GM19452 (cell line): ENCODE measurements around the gene ZNF8.
A peak's percentile ranks its signal among the peaks of the same experiment; 100 is the strongest.
"Not testable (repeated sequence)": the region's sequence is repeated elsewhere in the genome, so short reads cannot be mapped to it uniquely, and the experiment has no call there.

Source experiments
- ATAC-seq: cut with Tn5 transposase; IDR thresholded peaks from one replicate; pipeline ENCODE4 v1.9.1; 2021; ENCODE audit not compliant: unreplicated experiment

The ZNF8 gene

DNA sequence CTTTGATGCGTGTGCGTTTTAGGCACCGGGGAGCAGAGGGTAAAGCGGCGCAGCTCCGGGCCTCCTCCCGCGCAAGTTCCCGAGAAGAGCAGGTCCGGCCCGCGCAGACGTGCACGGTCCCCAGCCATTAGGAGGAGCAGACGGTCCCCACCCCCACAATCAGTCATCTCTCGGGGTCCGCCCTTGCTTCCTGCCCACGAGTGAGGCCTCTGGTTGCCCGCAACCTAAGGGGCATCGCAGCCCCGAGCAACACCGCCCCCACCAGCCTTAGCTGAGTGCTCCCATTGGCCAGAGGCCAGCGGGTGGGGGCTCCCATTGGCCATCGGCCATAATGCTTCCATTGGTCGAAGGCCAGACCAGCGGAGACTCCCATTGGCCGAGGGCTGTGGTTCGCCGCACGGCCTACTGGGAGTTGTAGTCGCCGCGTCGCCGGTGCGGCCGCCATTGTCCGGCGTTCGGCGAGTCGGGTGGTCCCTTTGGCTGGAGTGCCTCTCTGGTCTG lies at the start of gene ZNF8:
TSS of gene ZNF8 (plus strand) at position 415 of the 501 bp plus-strand sequence. CDS start 127 bp downstream, outside the sequence.
- peak; percentile 97 for ATAC-seq

- no peak for ATAC-seq
Measured at GRCh38 chr19:58229255-58229639, 49.5 kb upstream of the ZNF8 start.

DNA sequence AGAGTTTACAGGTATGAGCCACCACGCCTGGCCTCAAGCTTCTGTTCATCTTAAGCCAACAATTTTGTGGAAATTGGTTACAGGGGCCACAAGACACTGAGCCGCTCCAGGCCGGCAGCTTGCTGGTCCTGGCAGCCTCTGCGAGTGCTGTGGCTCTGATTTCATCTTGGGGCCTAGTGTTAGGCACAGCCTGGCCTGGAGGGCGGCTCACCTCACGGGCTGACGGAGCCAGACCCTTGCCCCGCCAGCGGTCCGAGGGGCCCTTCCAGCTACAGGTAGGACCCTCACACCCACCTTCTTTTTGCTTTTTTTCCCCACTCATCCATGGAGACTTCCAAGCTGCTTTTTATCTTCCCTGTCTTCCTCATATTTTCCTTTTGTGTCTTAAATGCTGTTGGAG lies 41.4 kb upstream of the ZNF8 start:
- no peak for ATAC-seq

GRCh38 chr19:58243351-58243750 lies 35.4 kb upstream of the ZNF8 start:
- ATAC-seq: no peak

- ATAC-seq: no peak
Measured at GRCh38 chr19:58248886-58249285, 29.9 kb upstream of the ZNF8 start.

- no peak for ATAC-seq
Measured at GRCh38 chr19:58252102-58252685, 26.6 kb upstream of the ZNF8 start.

- ATAC-seq: not testable (repeated sequence)
Measured at GRCh38 chr19:58258259-58258658, 20.5 kb upstream of the ZNF8 start.

DNA sequence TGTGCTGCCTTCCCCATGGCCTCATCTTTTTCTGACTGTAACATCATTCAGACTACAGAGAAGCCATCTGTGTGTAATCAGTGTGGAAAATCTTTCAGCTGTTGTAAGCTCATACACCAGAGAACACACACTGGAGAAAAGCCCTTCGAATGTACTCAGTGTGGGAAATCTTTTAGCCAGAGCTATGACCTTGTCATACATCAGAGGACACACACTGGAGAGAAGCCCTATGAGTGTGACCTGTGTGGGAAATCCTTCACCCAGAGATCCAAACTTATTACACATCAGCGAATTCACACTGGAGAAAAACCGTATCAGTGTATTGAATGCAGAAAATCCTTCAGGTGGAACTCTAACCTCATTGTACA lies 17.2 kb upstream of the ZNF8 start:
- ATAC-seq: no peak

DNA sequence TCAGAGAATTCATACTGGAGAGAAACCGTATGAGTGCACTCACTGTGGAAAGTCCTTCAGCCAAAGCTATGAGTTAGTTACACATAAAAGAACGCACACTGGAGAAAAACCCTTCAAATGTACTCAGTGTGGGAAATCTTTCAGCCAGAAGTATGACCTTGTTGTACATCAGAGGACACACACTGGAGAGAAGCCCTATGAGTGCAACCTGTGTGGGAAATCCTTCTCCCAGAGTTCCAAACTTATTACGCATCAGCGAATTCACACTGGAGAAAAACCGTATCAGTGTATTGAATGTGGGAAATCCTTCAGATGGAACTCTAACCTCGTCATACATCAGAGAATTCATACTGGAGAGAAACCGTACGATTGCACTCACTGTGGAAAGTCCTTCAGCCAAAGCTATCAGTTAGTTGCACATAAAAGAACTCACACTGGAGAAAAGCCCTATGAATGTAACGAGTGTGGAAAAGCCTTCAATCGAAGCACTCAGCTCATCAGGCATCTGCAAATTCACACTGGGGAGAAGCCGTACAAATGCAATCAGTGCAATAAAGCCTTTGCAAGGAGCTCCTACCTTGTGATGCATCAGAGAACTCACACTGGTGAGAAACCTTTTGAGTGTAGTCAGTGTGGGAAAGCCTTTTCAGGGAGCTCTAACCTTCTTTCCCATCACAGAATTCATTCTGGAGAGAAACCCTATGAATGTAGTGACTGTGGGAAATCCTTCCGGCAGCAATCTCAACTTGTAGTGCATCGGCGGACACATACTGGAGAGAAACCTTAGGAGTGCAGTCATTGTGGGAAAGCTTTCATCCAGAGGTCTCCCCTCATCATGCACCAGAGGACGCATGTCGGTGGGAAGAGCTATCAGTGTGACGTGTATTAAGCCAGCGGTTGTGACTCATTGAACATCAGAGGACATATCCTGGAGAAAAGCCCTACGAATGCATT lies 16.5 kb upstream of the ZNF8 start:
- no peak for ATAC-seq

DNA sequence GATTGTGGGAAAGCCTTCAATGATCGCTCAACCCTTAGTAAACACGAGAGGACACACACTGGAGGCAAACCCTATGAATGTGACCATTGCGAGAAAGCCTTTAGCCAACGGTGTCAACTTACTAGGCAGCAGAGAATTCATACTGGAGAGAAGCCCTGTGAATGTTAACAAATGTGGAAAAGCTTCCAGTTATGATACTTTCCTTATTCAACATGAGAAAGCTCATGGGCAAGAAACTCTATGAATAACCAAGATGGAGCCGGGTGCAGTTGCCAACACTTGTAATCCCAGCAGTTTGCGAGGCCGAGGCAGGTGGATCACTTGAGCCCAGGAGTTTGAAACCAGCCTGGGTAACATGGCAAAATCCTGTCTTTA lies 15.8 kb upstream of the ZNF8 start:
- no peak for ATAC-seq

- ATAC-seq: no peak
Measured at GRCh38 chr19:58265100-58265499, 13.7 kb upstream of the ZNF8 start.

GRCh38 chr19:58268344-58268743 lies 10.4 kb upstream of the ZNF8 start:
- ATAC-seq: no peak

- ATAC-seq: no peak
Measured at GRCh38 chr19:58274771-58275201, 4.0 kb upstream of the ZNF8 start.

DNA sequence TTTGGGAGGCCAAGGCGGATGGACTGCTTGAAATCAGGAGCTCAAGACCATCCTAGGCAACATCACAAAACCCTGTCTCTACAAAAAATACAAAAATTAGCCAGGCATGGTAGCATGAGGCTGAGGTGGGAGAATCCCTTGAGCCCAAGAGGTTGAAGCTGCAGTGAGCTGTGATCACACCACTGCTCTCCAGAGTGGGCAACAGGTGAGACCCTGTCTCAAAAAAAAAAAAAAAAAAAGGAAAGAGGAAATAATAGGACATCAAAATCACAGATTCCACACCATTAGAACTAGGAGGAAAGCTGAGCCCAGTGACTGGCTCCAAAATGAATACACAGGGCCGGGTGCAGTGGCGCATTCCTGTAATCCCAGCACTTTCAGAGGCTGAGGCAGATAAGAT lies 3.2 kb upstream of the ZNF8 start:
- no peak for ATAC-seq

GRCh38 chr19:58277197-58277596 lies 1.6 kb upstream of the ZNF8 start:
- ATAC-seq: no peak

GRCh38 chr19:58277748-58278540 lies 811 bp upstream of the ZNF8 start:
- no peak for ATAC-seq

GRCh38 chr19:58279042-58279924 lies 528 bp downstream of the ZNF8 start:
- peak; percentile 31 for ATAC-seq

- ATAC-seq: no peak
Measured at GRCh38 chr19:58279925-58280316, 1.2 kb downstream of the ZNF8 start.

- ATAC-seq: no peak
Measured at GRCh38 chr19:58284199-58284598, 5.4 kb downstream of the ZNF8 start.

- no peak for ATAC-seq
Measured at GRCh38 chr19:58291943-58292342, 13.2 kb downstream of the ZNF8 start.
